ENCODE measurements around the gene TCL1A. TPM values are rescaled to one million over a fixed set of nuclear protein-coding genes. Genes with fewer than 3 reads are reported as not detected.

TCL1A gene
- total and polyA plus RNA-seq, 2 donors (not counting 1 experiment from before 2014, with no cell fraction given): not detected

DNA sequence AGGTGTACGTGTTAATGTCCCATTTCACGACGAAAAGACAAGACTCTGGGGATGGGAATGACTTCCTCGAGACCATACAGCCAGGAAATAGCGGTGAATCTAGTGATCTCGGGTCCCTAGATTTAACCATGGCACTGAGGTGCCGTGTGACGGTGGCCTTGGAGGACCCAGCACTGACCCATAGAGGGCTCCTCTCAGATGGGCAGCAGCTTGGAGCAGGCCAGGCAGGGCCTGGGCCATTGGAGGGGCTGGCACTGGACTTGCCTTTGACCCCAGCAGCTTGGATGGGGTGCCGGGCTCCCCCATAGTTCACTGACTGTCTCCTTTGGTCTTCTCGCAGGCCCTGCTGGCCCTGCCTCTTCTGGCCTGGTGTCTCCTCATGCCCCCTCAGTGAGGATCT, 22.3 kb downstream of the TCL1A start:
- Histone ChIP-seq H3K4me2 (ENCODE audit: extremely low read depth, insufficient read depth, low read length) (no peak overlapping the region), H3K4me1 (ENCODE audit: control insufficient read depth, extremely low read depth, insufficient read depth, low read length) (no peaks in the 10 kb centered on the region), H3K9ac (ENCODE audit: insufficient read depth, low read length) (no peak overlapping the region), H3K4me3 (replicated peaks in 1 of 4; ENCODE audit: control extremely low read depth in 1 of 4, insufficient read depth in 1 of 4, low read depth in 3 of 4, low read length in 4 of 4) (no peak overlapping the region), H3K9me3 (ENCODE audit: control insufficient read depth, insufficient read depth, low read depth, low read length) (no peaks in the 10 kb centered on the region), H2AFZ (ENCODE audit: low read length) (no peak overlapping the region), H3K27ac (ENCODE audit: insufficient read depth, low read length) (no peak overlapping the region), H3K36me3 (ENCODE audit: control insufficient read depth, insufficient read depth, low read length) (no peaks in the 10 kb centered on the region), H3K79me2 (ENCODE audit: control insufficient read depth, insufficient read depth, low read length) (no peaks in the 10 kb centered on the region), H3K27me3 (ENCODE audit: control insufficient read depth, insufficient read depth, low read length) (no peaks in the 10 kb centered on the region), H4K20me1 (ENCODE audit: control insufficient read depth, extremely low read depth, insufficient read depth, low read length) (no peaks in the 10 kb centered on the region)
- DNase-seq (ENCODE audit: low read depth in 2 of 2): no peak
- no peak for TF ChIP-seq EZH2 (IDR thresholded peaks at IDR 0.05; ENCODE audit: low read length, missing control alignments)
- TF ChIP-seq, protein P1, sequence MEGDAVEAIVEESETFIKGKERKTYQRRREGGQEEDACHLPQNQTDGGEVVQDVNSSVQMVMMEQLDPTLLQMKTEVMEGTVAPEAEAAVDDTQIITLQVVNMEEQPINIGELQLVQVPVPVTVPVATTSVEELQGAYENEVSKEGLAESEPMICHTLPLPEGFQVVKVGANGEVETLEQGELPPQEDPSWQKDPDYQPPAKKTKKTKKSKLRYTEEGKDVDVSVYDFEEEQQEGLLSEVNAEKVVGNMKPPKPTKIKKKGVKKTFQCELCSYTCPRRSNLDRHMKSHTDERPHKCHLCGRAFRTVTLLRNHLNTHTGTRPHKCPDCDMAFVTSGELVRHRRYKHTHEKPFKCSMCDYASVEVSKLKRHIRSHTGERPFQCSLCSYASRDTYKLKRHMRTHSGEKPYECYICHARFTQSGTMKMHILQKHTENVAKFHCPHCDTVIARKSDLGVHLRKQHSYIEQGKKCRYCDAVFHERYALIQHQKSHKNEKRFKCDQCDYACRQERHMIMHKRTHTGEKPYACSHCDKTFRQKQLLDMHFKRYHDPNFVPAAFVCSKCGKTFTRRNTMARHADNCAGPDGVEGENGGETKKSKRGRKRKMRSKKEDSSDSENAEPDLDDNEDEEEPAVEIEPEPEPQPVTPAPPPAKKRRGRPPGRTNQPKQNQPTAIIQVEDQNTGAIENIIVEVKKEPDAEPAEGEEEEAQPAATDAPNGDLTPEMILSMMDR (conservative IDR thresholded peaks at IDR 0.05 in 1 of 2, IDR thresholded peaks at IDR 0.05 in 1 of 2; ENCODE audit: low read depth in 1 of 2, low read length in 2 of 2): no peak

DNA sequence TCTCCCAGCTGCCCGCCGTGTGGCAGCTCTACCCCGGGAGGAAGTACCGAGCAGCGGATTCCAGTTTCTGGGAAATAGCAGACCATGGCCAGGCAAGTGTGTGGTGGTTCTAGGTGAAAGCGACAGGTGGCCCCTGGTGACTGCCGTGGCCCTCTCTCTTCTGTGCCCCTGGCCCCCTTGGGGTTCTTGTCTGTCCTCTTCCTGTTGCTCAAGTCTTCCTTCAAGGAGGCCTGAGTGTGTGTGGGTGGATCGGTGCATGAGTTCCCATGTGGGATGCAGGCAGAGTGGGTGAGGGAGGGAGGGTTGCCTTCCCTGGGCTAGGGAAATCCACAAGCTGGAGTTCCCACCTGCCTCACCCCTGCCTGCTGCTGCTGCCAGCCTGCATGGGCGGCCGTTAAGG, 23.1 kb downstream of the TCL1A start:
- H2AFZ ChIP-seq (ENCODE audit: low read length): no peak overlapping the region
- no peaks in the 10 kb centered on the region for H3K79me2 ChIP-seq (ENCODE audit: control insufficient read depth, insufficient read depth, low read length)
- no peaks in the 10 kb centered on the region for H3K4me1 ChIP-seq (ENCODE audit: control insufficient read depth, extremely low read depth, insufficient read depth, low read length)
- no peak overlapping the region for H3K4me3 ChIP-seq (replicated peaks in 1 of 4; ENCODE audit: control extremely low read depth in 1 of 4, insufficient read depth in 1 of 4, low read depth in 3 of 4, low read length in 4 of 4)
- H3K36me3 ChIP-seq (ENCODE audit: control insufficient read depth, insufficient read depth, low read length): no peaks in the 10 kb centered on the region
- H4K20me1 ChIP-seq (ENCODE audit: control insufficient read depth, extremely low read depth, insufficient read depth, low read length): no peaks in the 10 kb centered on the region
- no peaks in the 10 kb centered on the region for H3K27me3 ChIP-seq (ENCODE audit: control insufficient read depth, insufficient read depth, low read length)
- H3K27ac ChIP-seq (ENCODE audit: insufficient read depth, low read length): no peak overlapping the region
- no peaks in the 10 kb centered on the region for H3K9me3 ChIP-seq (ENCODE audit: control insufficient read depth, insufficient read depth, low read depth, low read length)
- no peak for DNase-seq (ENCODE audit: low read depth in 2 of 2)
- TF ChIP-seq, protein P1 (conservative IDR thresholded peaks at IDR 0.05 in 1 of 2, IDR thresholded peaks at IDR 0.05 in 1 of 2; ENCODE audit: low read depth in 1 of 2, low read length in 2 of 2): no peak
- no peak for TF ChIP-seq EZH2 (IDR thresholded peaks at IDR 0.05; ENCODE audit: low read length, missing control alignments)
- H3K4me2 ChIP-seq (ENCODE audit: extremely low read depth, insufficient read depth, low read length): no peak overlapping the region
- H3K9ac ChIP-seq (ENCODE audit: insufficient read depth, low read length): no peak overlapping the region

DNA sequence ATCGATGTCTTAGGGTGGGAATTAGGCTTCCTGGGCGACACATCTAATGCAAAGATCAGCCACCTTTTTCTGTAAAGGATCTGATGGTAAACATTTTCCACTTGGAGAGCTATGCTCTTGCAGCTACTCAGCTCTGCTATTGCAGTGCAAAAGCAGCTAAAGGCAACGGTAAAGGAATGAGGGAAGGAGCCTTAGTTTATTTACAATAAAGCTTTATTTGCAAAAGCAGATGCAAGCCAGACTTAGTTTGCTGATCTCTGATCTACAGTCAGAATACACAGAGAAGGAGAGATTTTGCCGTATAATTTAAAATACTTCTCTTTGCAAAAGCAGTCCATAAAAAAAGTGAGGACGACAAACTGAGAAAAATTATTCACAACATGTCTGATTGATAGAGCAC, 24.5 kb downstream of the TCL1A start:
- H3K79me2 ChIP-seq (ENCODE audit: control insufficient read depth, insufficient read depth, low read length): no peaks in the 10 kb centered on the region
- no peak overlapping the region for H2AFZ ChIP-seq (ENCODE audit: low read length)
- H3K27me3 ChIP-seq (ENCODE audit: control insufficient read depth, insufficient read depth, low read length): no peaks in the 10 kb centered on the region
- no peak overlapping the region for H3K9ac ChIP-seq (ENCODE audit: insufficient read depth, low read length)
- H3K4me1 ChIP-seq (ENCODE audit: control insufficient read depth, extremely low read depth, insufficient read depth, low read length): no peaks in the 10 kb centered on the region
- H3K4me2 ChIP-seq (ENCODE audit: extremely low read depth, insufficient read depth, low read length): no peak overlapping the region
- no peak overlapping the region for H3K27ac ChIP-seq (ENCODE audit: insufficient read depth, low read length)
- no peaks in the 10 kb centered on the region for H3K36me3 ChIP-seq (ENCODE audit: control insufficient read depth, insufficient read depth, low read length)
- TF ChIP-seq, protein P1 (conservative IDR thresholded peaks at IDR 0.05 in 1 of 2, IDR thresholded peaks at IDR 0.05 in 1 of 2; ENCODE audit: low read depth in 1 of 2, low read length in 2 of 2): no peak
- no peak for TF ChIP-seq EZH2 (IDR thresholded peaks at IDR 0.05; ENCODE audit: low read length, missing control alignments)
- H3K4me3 ChIP-seq (replicated peaks in 1 of 4; ENCODE audit: control extremely low read depth in 1 of 4, insufficient read depth in 1 of 4, low read depth in 3 of 4, low read length in 4 of 4): no peak overlapping the region
- no peak for DNase-seq (ENCODE audit: low read depth in 2 of 2)
- H3K9me3 ChIP-seq (ENCODE audit: control insufficient read depth, insufficient read depth, low read depth, low read length): no peaks in the 10 kb centered on the region
- no peaks in the 10 kb centered on the region for H4K20me1 ChIP-seq (ENCODE audit: control insufficient read depth, extremely low read depth, insufficient read depth, low read length)

Data from fibroblast of lung (primary cell).